Ishikawa (cell line): Measurements from ENCODE around the gene VEPH1.

ENCODE experiments used
- CEBPB ChIP-seq: IDR thresholded peaks from 2 replicates; pipeline ENCODE4 v1.6.1; 2012
- CREB1 ChIP-seq: IDR thresholded peaks from 2 replicates; pipeline ENCODE4 v1.6.1; 2012; ENCODE audit warnings: low read depth
- EGR1 ChIP-seq: IDR thresholded peaks from 2 replicates; pipeline ENCODE4 v1.6.1; 2012
- EP300 ChIP-seq: IDR thresholded peaks from 2 replicates; pipeline ENCODE4 v1.6.1; 2012; ENCODE audit warnings: borderline replicate concordance
- FOXM1 ChIP-seq: IDR thresholded peaks from 2 replicates; pipeline ENCODE4 v1.6.1; 2012; ENCODE audit warnings: low read depth, borderline replicate concordance
- MAX ChIP-seq: IDR thresholded peaks from 2 replicates; pipeline ENCODE4 v1.6.1; 2012
- NFIC ChIP-seq: IDR thresholded peaks from 2 replicates; pipeline ENCODE4 v1.6.1; 2012
- RAD21 ChIP-seq: IDR thresholded peaks from 2 replicates; pipeline ENCODE4 v1.6.1; 2012; ENCODE audit warnings: low read depth
- REST ChIP-seq: IDR thresholded peaks from 2 replicates; pipeline ENCODE4 v1.6.1; 2012; ENCODE audit warnings: low read depth, mild to moderate bottlenecking
- TAF1 ChIP-seq: IDR thresholded peaks from 2 replicates; pipeline ENCODE4 v1.6.1; 2012; ENCODE audit warnings: low read depth, mild to moderate bottlenecking
- TCF12 ChIP-seq: IDR thresholded peaks from 2 replicates; pipeline ENCODE4 v1.6.1; 2012; ENCODE audit warnings: low read depth
- TEAD4 ChIP-seq: IDR thresholded peaks from 2 replicates; pipeline ENCODE4 v1.6.1; 2012
- USF1 ChIP-seq: IDR thresholded peaks from 2 replicates; pipeline ENCODE4 v1.6.1; 2012
- YY1 ChIP-seq: IDR thresholded peaks from 2 replicates; pipeline ENCODE4 v1.6.1; 2012; ENCODE audit warnings: low read depth
- ZBTB7A ChIP-seq: IDR thresholded peaks from 2 replicates; pipeline ENCODE4 v1.6.1; 2012; ENCODE audit warnings: low read depth

Gene VEPH1

GRCh38 chr3:157362348-157362747, 140.9 kb downstream of the VEPH1 start:
- no peak for TF ChIP-seq RAD21
- no peak for TF ChIP-seq ZBTB7A
- TF ChIP-seq YY1, result no peak
- TF ChIP-seq USF1, result no peak
- no peak for TF ChIP-seq EGR1
- TF ChIP-seq TAF1, result no peak
- TF ChIP-seq TEAD4, result no peak
- no peak for TF ChIP-seq REST
- TF ChIP-seq EP300, result no peak
- TF ChIP-seq FOXM1, result no peak
- TF ChIP-seq CEBPB, result no peak
- no peak for TF ChIP-seq TCF12
- no peak for TF ChIP-seq NFIC
- TF ChIP-seq CREB1, result no peak
- TF ChIP-seq MAX, result no peak

DNA sequence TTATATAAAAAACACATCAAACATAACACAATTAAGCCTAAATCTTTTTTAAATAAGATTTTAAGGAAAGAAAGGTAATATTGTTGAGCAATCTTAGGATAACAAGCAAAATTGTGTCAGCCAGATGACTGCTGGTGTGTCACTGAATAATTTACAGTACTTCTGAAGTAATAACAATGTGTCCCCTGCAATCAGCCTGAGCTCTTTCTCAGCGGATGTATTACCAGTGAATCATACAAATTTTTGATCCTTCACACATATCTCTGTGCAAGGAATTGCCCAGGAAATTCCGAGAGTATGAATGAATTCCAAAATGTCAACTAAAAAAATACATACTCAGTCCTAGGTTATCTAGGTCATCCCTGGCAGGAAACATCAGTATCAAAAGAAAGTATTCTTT, 143.2 kb downstream of the VEPH1 start:
- no peak for TF ChIP-seq TCF12
- no peak for TF ChIP-seq CREB1
- TF ChIP-seq REST, result no peak
- no peak for TF ChIP-seq YY1
- no peak for TF ChIP-seq RAD21
- no peak for TF ChIP-seq CEBPB
- no peak for TF ChIP-seq MAX

DNA sequence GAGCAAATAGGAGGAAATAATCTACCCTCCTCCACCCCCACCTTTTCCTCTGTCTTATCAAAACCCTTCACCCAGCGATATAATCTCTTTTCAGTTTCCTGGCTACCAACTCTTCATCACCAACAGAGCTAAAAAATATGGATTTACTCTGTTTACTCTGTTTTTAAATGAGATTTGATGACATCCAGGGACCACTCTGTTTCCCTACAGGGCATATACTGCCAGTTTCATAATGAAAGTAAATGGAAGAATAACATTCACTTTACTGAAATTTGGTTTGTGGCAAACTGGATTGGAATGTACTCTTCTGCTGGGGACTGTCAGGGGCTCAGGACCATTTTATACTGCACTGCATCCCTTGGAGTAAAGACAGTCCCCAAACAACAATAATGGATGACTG, 146.7 kb downstream of the VEPH1 start:
- TF ChIP-seq ZBTB7A (no peak), EGR1 (no peak), USF1 (no peak), TEAD4 (no peak), CREB1 (no peak), TAF1 (no peak), FOXM1 (no peak), RAD21 (no peak), NFIC (no peak), REST (no peak), EP300 (no peak), CEBPB (no peak), TCF12 (no peak), MAX (no peak), YY1 (no peak)

DNA sequence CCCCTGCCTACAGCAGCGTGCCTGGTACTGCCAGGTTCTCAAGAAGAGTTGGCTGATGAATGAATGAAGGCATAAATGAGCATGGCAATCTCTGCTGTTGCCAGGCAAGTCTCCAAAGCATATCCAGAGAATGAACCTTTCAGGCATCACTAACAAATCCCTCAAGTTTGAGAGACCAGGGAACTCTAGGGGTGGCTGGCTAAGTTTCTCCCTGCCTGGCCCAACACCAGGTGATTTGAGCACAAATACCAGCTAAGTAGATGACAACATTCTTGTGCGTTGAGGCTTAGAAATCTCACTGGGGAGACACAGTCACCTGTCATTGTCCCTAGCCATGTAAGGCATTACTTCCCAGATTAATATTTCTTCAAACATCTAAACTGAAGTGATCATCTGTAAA, 147.9 kb downstream of the VEPH1 start:
- TF ChIP-seq TEAD4 (no peak), TCF12 (no peak), CEBPB (no peak), USF1 (no peak), REST (no peak), YY1 (no peak), FOXM1 (no peak), EGR1 (no peak), EP300 (no peak), MAX (no peak)
